ENCODE data around the gene NLGN4X. TPM values are rescaled to one million over a fixed set of nuclear protein-coding genes. Genes with fewer than 3 reads are reported as not detected.

The NLGN4X gene
- polyA plus RNA-seq (2012; ENCODE audit: insufficient read depth, insufficient read length, low read depth) = not detected

GRCh38 chrX:6228720-6229119, at the start of gene NLGN4X:
Gene NLGN4X, minus strand, starts transcription at chrX:6228867. Its CDS starts 77,401 bp downstream, at chrX:6151466.
- TF ChIP-seq CTCF (IDR thresholded peaks at IDR 0.05; ENCODE audit: low read depth, low read length) = no peak
- Histone ChIP-seq H3K4me1 (no peaks in the 10 kb centered on the region), H3K27me3 (no peaks in the 10 kb centered on the region), H3K4me3 (ENCODE audit: low read depth, low read length) (no peak within 1 kb of the TSS), H3K36me3 (no peaks in the 10 kb centered on the region), H3K9me3 (no peaks in the 10 kb centered on the region)
- no peak for DNase-seq

- no peak for TF ChIP-seq CTCF (IDR thresholded peaks at IDR 0.05; ENCODE audit: low read depth, low read length)
Measured at GRCh38 chrX:6266041-6266440, 37.4 kb upstream of the NLGN4X start.

GRCh38 chrX:6262959-6263358, 34.3 kb upstream of the NLGN4X start:
- no peak for TF ChIP-seq CTCF (IDR thresholded peaks at IDR 0.05; ENCODE audit: low read depth, low read length)
- no peaks in the 10 kb centered on the region for H3K4me1 ChIP-seq
- no peak for DNase-seq
- H3K36me3 ChIP-seq = no peaks in the 10 kb centered on the region
- no peak overlapping the region for H3K4me3 ChIP-seq (ENCODE audit: low read depth, low read length)
- H3K9me3 ChIP-seq = no peaks in the 10 kb centered on the region
- no peaks in the 10 kb centered on the region for H3K27me3 ChIP-seq

More at GRCh38 chrX:6266041-6266440, 37.4 kb upstream of the NLGN4X start:
- no peaks in the 10 kb centered on the region for H3K9me3 ChIP-seq
- no peak for DNase-seq
- H3K4me3 ChIP-seq (ENCODE audit: low read depth, low read length) = no peak overlapping the region
- H3K4me1 ChIP-seq = no peaks in the 10 kb centered on the region
- no peaks in the 10 kb centered on the region for H3K27me3 ChIP-seq
- H3K36me3 ChIP-seq = no peaks in the 10 kb centered on the region

GRCh38 chrX:6257025-6257424, 28.4 kb upstream of the NLGN4X start:
- no peak for TF ChIP-seq CTCF (IDR thresholded peaks at IDR 0.05; ENCODE audit: low read depth, low read length)
- Histone ChIP-seq H3K27me3 (no peaks in the 10 kb centered on the region), H3K36me3 (no peaks in the 10 kb centered on the region), H3K9me3 (no peaks in the 10 kb centered on the region), H3K4me1 (no peaks in the 10 kb centered on the region), H3K4me3 (ENCODE audit: low read depth, low read length) (no peak overlapping the region)
- no peak for DNase-seq

- no peak for DNase-seq
Measured at GRCh38 chrX:6244666-6245065, 16.0 kb upstream of the NLGN4X start.

GRCh38 chrX:6238576-6238975, 9.9 kb upstream of the NLGN4X start:
- no peak for DNase-seq
- Histone ChIP-seq H3K4me1 (no peaks in the 10 kb centered on the region), H3K27me3 (no peaks in the 10 kb centered on the region), H3K36me3 (no peaks in the 10 kb centered on the region), H3K9me3 (no peaks in the 10 kb centered on the region), H3K4me3 (ENCODE audit: low read depth, low read length) (no peak overlapping the region)
- TF ChIP-seq CTCF (IDR thresholded peaks at IDR 0.05; ENCODE audit: low read depth, low read length) = no peak

More at GRCh38 chrX:6244666-6245065, 16.0 kb upstream of the NLGN4X start:
- Histone ChIP-seq H3K9me3 (no peaks in the 10 kb centered on the region), H3K4me3 (ENCODE audit: low read depth, low read length) (no peak overlapping the region), H3K36me3 (no peaks in the 10 kb centered on the region), H3K27me3 (no peaks in the 10 kb centered on the region), H3K4me1 (no peaks in the 10 kb centered on the region)
- no peak for TF ChIP-seq CTCF (IDR thresholded peaks at IDR 0.05; ENCODE audit: low read depth, low read length)
